Heart left ventricle (tissue), 13 donors: ENCODE data around the gene ATF4.

ENCODE experiments used
- POLR2A ChIP-seq, 2 donors: fragments of 450-650 bp; IDR thresholded peaks; one replicate each; pipeline ENCODE4 v1.6.1; 2017; ENCODE audit warnings: antibody characterized with exemption in 2 of 2, mild to moderate bottlenecking in 2 of 2, moderate library complexity in 2 of 2
- TF ChIP-seq, protein P1 (sequence below), 12 donors: fragments of 200-600 bp; sonication (generic) in 4 of 12; IDR thresholded peaks; one replicate each; pipeline versions ENCODE4 v1.5.0 to v1.8.0; 2018 to 2022; ENCODE audit warnings: antibody characterized with exemption in 12 of 12, mild to moderate bottlenecking in 5 of 12
- donor health status: ischemic (EF 13 %, LVEDD 7.1; RV severe dilation, severe dysfunction).
- donor health status: DM: no; HTN: yes; CAD: no.
- donor health status: DM: no; HTN: no; CAD: no.
- donor health status: ischemic (EF 25% LVEDD 6.9; RV normal size, moderate dysfunction).
- donor health status: ischemic (EF 25% LVEDD 5.7; RV mildly dilated, moderate dysfunction).
- donor health status: ischemic (EF 35%, LVEDD 5.7; RV mildly dilated, moderate dysfunction).
- donor health status: nonischemic (EF 11% LVEDD 7.7; RV severe dilation, severe dysfunction).
- donor health status: DM: yes; HTN: yes; CAD: no.
- donor health status: PGD.
- donor health status: ischemic (EF 29% LVEDD 5.4; RV normal size, mild dysfunction).
- donor health status: nonischemic (EF 23%, LVEDD 6.1; RV moderate dilation, normal function).

GRCh38 chr22:39481054-39481453, 39.3 kb upstream of the ATF4 start:
- TF ChIP-seq, protein P1, sequence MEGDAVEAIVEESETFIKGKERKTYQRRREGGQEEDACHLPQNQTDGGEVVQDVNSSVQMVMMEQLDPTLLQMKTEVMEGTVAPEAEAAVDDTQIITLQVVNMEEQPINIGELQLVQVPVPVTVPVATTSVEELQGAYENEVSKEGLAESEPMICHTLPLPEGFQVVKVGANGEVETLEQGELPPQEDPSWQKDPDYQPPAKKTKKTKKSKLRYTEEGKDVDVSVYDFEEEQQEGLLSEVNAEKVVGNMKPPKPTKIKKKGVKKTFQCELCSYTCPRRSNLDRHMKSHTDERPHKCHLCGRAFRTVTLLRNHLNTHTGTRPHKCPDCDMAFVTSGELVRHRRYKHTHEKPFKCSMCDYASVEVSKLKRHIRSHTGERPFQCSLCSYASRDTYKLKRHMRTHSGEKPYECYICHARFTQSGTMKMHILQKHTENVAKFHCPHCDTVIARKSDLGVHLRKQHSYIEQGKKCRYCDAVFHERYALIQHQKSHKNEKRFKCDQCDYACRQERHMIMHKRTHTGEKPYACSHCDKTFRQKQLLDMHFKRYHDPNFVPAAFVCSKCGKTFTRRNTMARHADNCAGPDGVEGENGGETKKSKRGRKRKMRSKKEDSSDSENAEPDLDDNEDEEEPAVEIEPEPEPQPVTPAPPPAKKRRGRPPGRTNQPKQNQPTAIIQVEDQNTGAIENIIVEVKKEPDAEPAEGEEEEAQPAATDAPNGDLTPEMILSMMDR (IDR thresholded peaks at IDR 0.05): no peak
- no peak for TF ChIP-seq POLR2A (IDR thresholded peaks at IDR 0.05)
